ENCODE data around the gene UBC.
"Not testable (repeated sequence)": the region's sequence is repeated elsewhere in the genome, so short reads cannot be mapped to it uniquely, and the experiment has no call there.

Gene UBC

GRCh38 chr12:124929649-124930419 lies 15.4 kb upstream of the UBC start:
- no peak for DNase-seq

- DNase-seq: no peak
Measured at GRCh38 chr12:124928912-124929530, 14.6 kb upstream of the UBC start.

- no peak for DNase-seq
Measured at GRCh38 chr12:124928095-124928911, 13.9 kb upstream of the UBC start.

- DNase-seq: peak; percentile 99
Measured at GRCh38 chr12:124927201-124928094, 13.0 kb upstream of the UBC start.

- not testable (repeated sequence) for DNase-seq
Measured at GRCh38 chr12:124925782-124926181, 11.3 kb upstream of the UBC start.

GRCh38 chr12:124925117-124925516 lies 10.7 kb upstream of the UBC start:
- no peak for DNase-seq

GRCh38 chr12:124923905-124924734 lies 9.7 kb upstream of the UBC start:
- no peak for DNase-seq

- DNase-seq: peak; percentile 75 to 76
Measured at GRCh38 chr12:124921200-124922031, 7.0 kb upstream of the UBC start.

GRCh38 chr12:124920353-124920935 lies 6.0 kb upstream of the UBC start:
- DNase-seq: no peak

- no peak for DNase-seq
Measured at GRCh38 chr12:124919521-124920352, 5.3 kb upstream of the UBC start.

GRCh38 chr12:124918622-124918988 lies 4.2 kb upstream of the UBC start:
- not testable (repeated sequence) for DNase-seq

GRCh38 chr12:124917841-124918621 lies 3.6 kb upstream of the UBC start:
- DNase-seq: no peak

GRCh38 chr12:124917135-124917840 lies 2.8 kb upstream of the UBC start:
- DNase-seq: peak; percentile 81

- DNase-seq: no peak
Measured at GRCh38 chr12:124916374-124917134, 2.1 kb upstream of the UBC start.

GRCh38 chr12:124915239-124916236 lies 1.1 kb upstream of the UBC start:
- DNase-seq: no peak
